ENCODE measurements around the gene S100A13.

GRCh38 chr1:153610811-153611301, 16.4 kb downstream of the S100A13 start:
- TF ChIP-seq MEF2A (IDR thresholded peaks at IDR 0.05; ENCODE audit: insufficient read depth, low read depth, low read length) (no peak), CTCF (IDR thresholded peaks at IDR 0.05 in 2 of 3, conservative IDR thresholded peaks at IDR 0.05 in 1 of 3; ENCODE audit: control insufficient read depth in 2 of 3, extremely low read depth in 1 of 3, insufficient read depth in 1 of 3, low read depth in 3 of 3, low read length in 3 of 3) (no peak), SMC3 (IDR thresholded peaks at IDR 0.05; ENCODE audit: borderline replicate concordance, low read length) (no peak), EZH2 (IDR thresholded peaks at IDR 0.05; ENCODE audit: borderline replicate concordance, control insufficient read depth, low read depth, low read length) (no peak), RFX5 (IDR thresholded peaks at IDR 0.05; ENCODE audit: low read depth, low read length) (no peak), CHD2 (IDR thresholded peaks at IDR 0.05; ENCODE audit: borderline replicate concordance, low read depth, low read length) (no peak), SMARCA5 (IDR thresholded peaks at IDR 0.05) (no peak), ATF3 (IDR thresholded peaks at IDR 0.05; ENCODE audit: borderline replicate concordance, extremely low read depth, low read depth, low read length) (no peak), POLR2AphosphoS5 (IDR thresholded peaks at IDR 0.05; ENCODE audit: low read length) (no peak), RAD51 (IDR thresholded peaks at IDR 0.05) (no peak), CREB1 (IDR thresholded peaks at IDR 0.05; ENCODE audit: low read depth) (no peak), BCL11A (IDR thresholded peaks at IDR 0.05; ENCODE audit: low read depth, low read length) (no peak), RAD21 (IDR thresholded peaks at IDR 0.05; ENCODE audit: insufficient read depth, low read depth, low read length) (no peak), CHD1 (IDR thresholded peaks at IDR 0.05; ENCODE audit: low read depth, low read length) (no peak)
